GM21447 (cell line): Measurements from ENCODE around the gene CRIP2.

Experiments used
- ATAC-seq: cut with Tn5 transposase; IDR thresholded peaks from one replicate; pipeline ENCODE4 v1.9.1; 2021; ENCODE audit not compliant: unreplicated experiment

CRIP2 gene

GRCh38 chr14:105487449-105487985, 12.9 kb downstream of the CRIP2 start:
- ATAC-seq = no peak

- ATAC-seq = no peak
These were observed 13.6 kb downstream of the CRIP2 start for GRCh38 chr14:105487986-105488777.

GRCh38 chr14:105488781-105489541, 14.3 kb downstream of the CRIP2 start:
- ATAC-seq = no peak

- peak; percentile 21 for ATAC-seq
These were observed 15.1 kb downstream of the CRIP2 start for GRCh38 chr14:105489542-105490266.

GRCh38 chr14:105490267-105490571, 15.6 kb downstream of the CRIP2 start:
- peak; percentile 0 for ATAC-seq

GRCh38 chr14:105490572-105491365, 16.1 kb downstream of the CRIP2 start, which contains the start of gene TEDC1:
TSS of gene TEDC1 (plus strand) at chr14:105491246. CDS start at chr14:105491376, 130 bp downstream.
- peak; percentile 67 for ATAC-seq

- ATAC-seq = no peak
These were observed 16.8 kb downstream of the CRIP2 start for GRCh38 chr14:105491366-105491973.

- no peak for ATAC-seq
These were observed 17.7 kb downstream of the CRIP2 start for GRCh38 chr14:105492031-105492970.

GRCh38 chr14:105492971-105493871, 18.6 kb downstream of the CRIP2 start:
- no peak for ATAC-seq

GRCh38 chr14:105493921-105494605, 19.4 kb downstream of the CRIP2 start:
- no peak for ATAC-seq

GRCh38 chr14:105494606-105494929, 19.9 kb downstream of the CRIP2 start:
- ATAC-seq = no peak

GRCh38 chr14:105495101-105495989, 20.7 kb downstream of the CRIP2 start:
- ATAC-seq = no peak

- ATAC-seq = no peak
These were observed 21.6 kb downstream of the CRIP2 start for GRCh38 chr14:105495990-105496830.

GRCh38 chr14:105496831-105497591, 22.4 kb downstream of the CRIP2 start:
- no peak for ATAC-seq
